Psoas muscle (tissue), 8 donors: Measurements from ENCODE around the gene NNAT. TPM values are rescaled to one million over a fixed set of nuclear protein-coding genes. Genes with fewer than 3 reads are reported as not detected.

Experiments used
- ATAC-seq, 4 donors: fragments of 200-7000 bp; cut with Tn5 transposase; one replicate each; pipeline ENCODE4 v1.9.1; 2020; ENCODE audit warnings: moderate library complexity in 3 of 4, mild to moderate bottlenecking in 2 of 4
- DNase-seq, 2 donors: peaks; one replicate each; pipeline ENCODE4 v3.0.0-alpha.2; 2020
- H3K27ac ChIP-seq: fragments of 200-600 bp; one replicate; pipeline ENCODE4 v1.8.0; 2022
- H3K27me3 ChIP-seq, 3 donors: fragments of 200-600 bp in 1 of 3; one replicate each; pipeline versions ENCODE4 v1.6.1 to v1.8.0; 2013 to 2022; ENCODE audit warnings: low read length in 2 of 3, mild to moderate bottlenecking in 2 of 3, moderate library complexity in 1 of 3; ENCODE audit not compliant: insufficient read depth in 3 of 3
- H3K36me3 ChIP-seq, 2 donors: fragments of 200-600 bp in 1 of 2; one replicate each; pipeline versions ENCODE4 v1.6.1 to v1.8.0; 2013 to 2022; ENCODE audit warnings: low read depth in 1 of 2, mild to moderate bottlenecking in 1 of 2, moderate library complexity in 1 of 2; ENCODE audit not compliant: insufficient read depth in 1 of 2
- H3K4me1 ChIP-seq: fragments of 200-600 bp; one replicate; pipeline ENCODE4 v1.8.0; 2022
- H3K4me3 ChIP-seq: fragments of 200-600 bp; one replicate; pipeline ENCODE4 v1.8.0; 2022; ENCODE audit warnings: mild to moderate bottlenecking
- H3K9me3 ChIP-seq: fragments of 200-600 bp; one replicate; pipeline ENCODE4 v1.8.0; 2022
- WGBS, 3 donors: extraction: QIAGEN DNeasy Blood & Tissue Kit; methylation state at CpG; one replicate each; pipeline versions ENCODE4 v1.1.6 to v1.1.7; 2013; 5-methylcytosine and 5-hydroxymethylcytosine counted together
- intact Hi-C, 2 donors: fragments of 100-400 bp; cut with DNase I; formaldehyde crosslinking; loops; one replicate each; pipeline versions ENCODE4 v1.11.0 to v1.14.2; 2022
- polyA plus RNA-seq, 3 donors: library from polyadenylated mRNA; stranded (reverse); fragments of 200-250 nt; gene quantifications; one replicate each; pipeline ENCODE4 v1.2.3, GENCODE V29; 2013
- total RNA-seq, 4 donors: library from RNA; stranded (reverse); fragmentation: NEBNext Ultra II Directional in 2 of 4; extraction: Animal tissue kit (Norgen Biotek cat#: 25700) in 2 of 4; gene quantifications; one replicate each; pipeline versions ENCODE4 v1.2.1 to v1.2.4, GENCODE V29; 2021 to 2023
- TF ChIP-seq, protein P1 (sequence below): fragments of 200-600 bp; IDR thresholded peaks from one replicate; pipeline ENCODE4 v1.8.0; 2022; ENCODE audit warnings: antibody characterized with exemption
- donor health status: healthy with polysubstance abuse.
- donor health status: DM: no; HTN: no; CAD: no; lungs with moderate emphysema.
- donor health status: Bipolar disorder and iron deficiency.
- donor health status: healthy.
- donor health status: DM: yes; HTN: yes; CAD: no.
- donor health status: DM: no; HTN: no; CAD: no.
- donor health status: DM: no; HTN: no; CAD: no.
- donor health status: DM: yes; HTN: yes; CAD: no.

Gene NNAT
- total and polyA plus RNA-seq, 7 donors: 0.50 to 52.3 (median 2.0) TPM

DNA sequence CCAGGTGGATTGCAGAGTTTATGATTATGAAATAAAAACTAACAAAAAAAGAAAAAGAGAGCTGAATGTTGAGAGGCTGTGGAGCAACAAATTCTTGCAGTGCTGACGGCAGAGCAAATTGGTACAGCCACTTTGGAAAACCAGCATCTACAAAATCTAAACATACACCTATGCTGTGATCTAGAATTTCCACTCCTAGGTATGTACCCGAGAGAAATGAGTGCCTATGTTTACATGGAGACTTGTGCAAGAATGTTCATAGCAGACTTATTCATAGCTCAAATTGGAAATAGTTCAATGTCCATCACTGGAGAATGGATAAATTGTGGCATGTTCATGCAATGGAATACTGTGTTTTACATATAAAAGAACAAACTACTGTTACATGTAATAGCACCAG, 9.6 kb downstream of the NNAT start:
- H3K27me3 ChIP-seq: no peaks in the 10 kb centered on the region
- no peak for ATAC-seq
- no peaks in the 10 kb centered on the region for H3K9me3 ChIP-seq
- peaks cover 14% of the 10 kb centered on the region for H3K4me1 ChIP-seq
- no peak for DNase-seq
- TF ChIP-seq, protein P1, sequence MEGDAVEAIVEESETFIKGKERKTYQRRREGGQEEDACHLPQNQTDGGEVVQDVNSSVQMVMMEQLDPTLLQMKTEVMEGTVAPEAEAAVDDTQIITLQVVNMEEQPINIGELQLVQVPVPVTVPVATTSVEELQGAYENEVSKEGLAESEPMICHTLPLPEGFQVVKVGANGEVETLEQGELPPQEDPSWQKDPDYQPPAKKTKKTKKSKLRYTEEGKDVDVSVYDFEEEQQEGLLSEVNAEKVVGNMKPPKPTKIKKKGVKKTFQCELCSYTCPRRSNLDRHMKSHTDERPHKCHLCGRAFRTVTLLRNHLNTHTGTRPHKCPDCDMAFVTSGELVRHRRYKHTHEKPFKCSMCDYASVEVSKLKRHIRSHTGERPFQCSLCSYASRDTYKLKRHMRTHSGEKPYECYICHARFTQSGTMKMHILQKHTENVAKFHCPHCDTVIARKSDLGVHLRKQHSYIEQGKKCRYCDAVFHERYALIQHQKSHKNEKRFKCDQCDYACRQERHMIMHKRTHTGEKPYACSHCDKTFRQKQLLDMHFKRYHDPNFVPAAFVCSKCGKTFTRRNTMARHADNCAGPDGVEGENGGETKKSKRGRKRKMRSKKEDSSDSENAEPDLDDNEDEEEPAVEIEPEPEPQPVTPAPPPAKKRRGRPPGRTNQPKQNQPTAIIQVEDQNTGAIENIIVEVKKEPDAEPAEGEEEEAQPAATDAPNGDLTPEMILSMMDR: no peak
- no peak overlapping the region for H3K27ac ChIP-seq
- WGBS, 3 donors: 74 to 89% (median 79%) methylated on average over 2 of the region's 2 CpGs
- H3K4me3 ChIP-seq: no peak overlapping the region
- no peaks in the 10 kb centered on the region for H3K36me3 ChIP-seq
- intact Hi-C loops: loop anchor here (5.0 kb wide), 2 partner anchors 143 to 148 kb away; no protein-coding TSS in a partner anchor

DNA sequence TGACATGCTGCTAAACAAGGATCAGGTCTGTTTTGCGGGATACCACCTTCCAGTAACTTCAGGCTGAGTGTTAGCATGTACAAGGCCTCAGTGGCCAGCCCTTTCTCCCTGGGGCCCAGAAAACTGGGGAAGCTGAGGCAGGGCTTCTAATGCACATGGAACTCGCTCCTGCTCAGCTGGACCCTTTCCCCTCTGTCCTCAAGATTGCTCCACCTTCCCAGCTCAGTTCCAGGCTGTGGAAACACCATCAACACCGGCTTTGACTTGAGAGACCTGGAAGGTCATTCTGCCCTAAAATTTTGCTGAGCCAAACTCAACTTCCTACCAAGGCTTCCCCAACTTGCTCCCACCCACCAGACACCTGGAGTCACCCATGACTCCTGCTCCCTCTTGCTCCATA, 10.8 kb downstream of the NNAT start:
- no peaks in the 10 kb centered on the region for H3K9me3 ChIP-seq

DNA sequence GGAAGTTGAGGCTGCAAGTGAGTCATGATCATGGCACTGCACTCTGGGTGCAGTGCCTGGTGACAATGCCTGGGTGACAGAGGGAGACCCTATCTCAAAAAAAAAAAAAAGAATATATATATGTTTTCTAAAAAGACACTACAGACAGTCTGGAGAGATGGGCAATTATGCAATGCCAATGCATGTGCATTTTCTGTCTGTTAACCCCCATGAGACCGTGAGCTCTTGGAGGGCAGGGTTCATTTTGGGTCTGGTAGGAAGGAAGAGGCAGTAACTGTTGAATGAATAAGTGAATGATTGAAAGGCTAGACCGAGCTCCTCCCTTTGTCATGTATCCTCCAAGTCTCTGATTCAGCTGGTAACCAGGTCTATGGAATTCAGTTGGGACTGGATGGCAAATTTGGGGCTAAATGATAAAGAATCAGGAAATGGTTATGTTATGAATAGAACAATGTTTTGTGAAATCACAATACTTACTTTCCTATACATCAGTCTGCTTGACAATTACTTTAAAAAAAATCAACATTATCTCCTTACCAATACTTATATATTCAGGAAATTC, 12.2 kb downstream of the NNAT start:
- ATAC-seq (no peak), DNase-seq (no peak)
- TF ChIP-seq, protein P1: no peak
- H3K4me3 ChIP-seq: no peak overlapping the region
- 82 to 84% (median 83%) methylated on average over 2 of the region's 2 CpGs for WGBS, 3 donors
- H3K4me1 ChIP-seq: peaks cover 12% of the 10 kb centered on the region
- H3K36me3 ChIP-seq: no peaks in the 10 kb centered on the region
- H3K27me3 ChIP-seq: no peaks in the 10 kb centered on the region
- intact Hi-C loops: loop anchor here (2.0 to 5.0 kb wide), 3 partner anchors 146 to 264 kb away; no protein-coding TSS in a partner anchor
- H3K27ac ChIP-seq: no peak overlapping the region
- no peaks in the 10 kb centered on the region for H3K9me3 ChIP-seq

More for the DNA sequence above, 10.8 kb downstream of the NNAT start:
- WGBS, 3 donors: 88 to 95% (median 89%) methylated on average over 3 of the region's 3 CpGs
- H3K4me3 ChIP-seq: no peak overlapping the region
- H3K4me1 ChIP-seq: peaks cover 12% of the 10 kb centered on the region
- ATAC-seq (no peak), DNase-seq (no peak)
- no peaks in the 10 kb centered on the region for H3K27me3 ChIP-seq
- H3K36me3 ChIP-seq: no peaks in the 10 kb centered on the region
- H3K27ac ChIP-seq: no peak overlapping the region
- intact Hi-C loops: loop anchor here (2.0 to 5.0 kb wide), 3 partner anchors 145 to 263 kb away; no protein-coding TSS in a partner anchor
- TF ChIP-seq, protein P1: no peak

- H3K36me3 ChIP-seq: no peaks in the 10 kb centered on the region
- 59 to 70% (median 66%) methylated on average over 6 of the region's 6 CpGs for WGBS, 3 donors
- TF ChIP-seq, protein P1: peak; percentile 92
Measured at GRCh38 chr20:37534401-37535157, 13.5 kb downstream of the NNAT start.

More at GRCh38 chr20:37534401-37535157, 13.5 kb downstream of the NNAT start:
- Histone ChIP-seq H3K4me3 (no peak overlapping the region), H3K9me3 (no peaks in the 10 kb centered on the region), H3K4me1 (peaks cover 3% of the 10 kb centered on the region), H3K27ac (no peak overlapping the region), H3K27me3 (no peaks in the 10 kb centered on the region)
- no peak for DNase-seq
- ATAC-seq: peak; percentile 91 to 97 (median 94)
- intact Hi-C loops: loop anchor here (2.0 to 5.0 kb wide), 5 partner anchors 147 to 340 kb away; no protein-coding TSS in a partner anchor
